D721Med (cell line): ENCODE data around the gene NAALADL2.

ENCODE experiments used
- DNase-seq: peaks from one replicate; pipeline ENCODE4 v3.0.0; 2011; ENCODE audit warnings: low spot score; ENCODE audit not compliant: insufficient read length
- FAIRE-seq: peaks from 2 replicates; lab custom pipeline; 2011; peaks lifted over from hg19 to GRCh38; lab: Jason Lieb, UNC
- TF ChIP-seq, protein P1 (sequence below): IDR thresholded peaks from 2 replicates; pipeline ENCODE4 v1.5.1; 2012; ENCODE audit warnings: mild to moderate bottlenecking, control low read depth; ENCODE audit not compliant: insufficient read depth; ENCODE audit errors: missing control alignments

The NAALADL2 gene

DNA sequence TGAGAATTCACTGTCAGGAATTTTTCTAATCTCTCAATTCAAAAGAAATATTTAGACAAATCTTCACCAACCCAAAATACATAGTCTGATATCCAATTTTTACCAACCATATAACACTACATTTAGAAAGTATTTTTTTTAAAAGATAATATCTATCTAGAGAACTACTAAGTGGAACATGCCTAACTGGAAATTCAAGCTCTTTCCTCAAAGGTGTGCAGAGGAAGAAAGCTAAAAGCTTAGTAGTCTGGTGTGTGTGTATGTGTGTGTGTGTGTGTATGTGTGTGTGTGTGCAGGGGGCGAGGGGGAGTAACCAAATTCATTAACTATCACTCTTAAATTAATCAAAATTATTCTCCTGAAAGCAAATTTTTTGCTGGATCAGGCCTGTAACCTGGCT lies 797.3 kb downstream of the NAALADL2 start:
- TF ChIP-seq, protein P1, sequence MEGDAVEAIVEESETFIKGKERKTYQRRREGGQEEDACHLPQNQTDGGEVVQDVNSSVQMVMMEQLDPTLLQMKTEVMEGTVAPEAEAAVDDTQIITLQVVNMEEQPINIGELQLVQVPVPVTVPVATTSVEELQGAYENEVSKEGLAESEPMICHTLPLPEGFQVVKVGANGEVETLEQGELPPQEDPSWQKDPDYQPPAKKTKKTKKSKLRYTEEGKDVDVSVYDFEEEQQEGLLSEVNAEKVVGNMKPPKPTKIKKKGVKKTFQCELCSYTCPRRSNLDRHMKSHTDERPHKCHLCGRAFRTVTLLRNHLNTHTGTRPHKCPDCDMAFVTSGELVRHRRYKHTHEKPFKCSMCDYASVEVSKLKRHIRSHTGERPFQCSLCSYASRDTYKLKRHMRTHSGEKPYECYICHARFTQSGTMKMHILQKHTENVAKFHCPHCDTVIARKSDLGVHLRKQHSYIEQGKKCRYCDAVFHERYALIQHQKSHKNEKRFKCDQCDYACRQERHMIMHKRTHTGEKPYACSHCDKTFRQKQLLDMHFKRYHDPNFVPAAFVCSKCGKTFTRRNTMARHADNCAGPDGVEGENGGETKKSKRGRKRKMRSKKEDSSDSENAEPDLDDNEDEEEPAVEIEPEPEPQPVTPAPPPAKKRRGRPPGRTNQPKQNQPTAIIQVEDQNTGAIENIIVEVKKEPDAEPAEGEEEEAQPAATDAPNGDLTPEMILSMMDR, result no peak
- FAIRE-seq (no peak), DNase-seq (no peak)

DNA sequence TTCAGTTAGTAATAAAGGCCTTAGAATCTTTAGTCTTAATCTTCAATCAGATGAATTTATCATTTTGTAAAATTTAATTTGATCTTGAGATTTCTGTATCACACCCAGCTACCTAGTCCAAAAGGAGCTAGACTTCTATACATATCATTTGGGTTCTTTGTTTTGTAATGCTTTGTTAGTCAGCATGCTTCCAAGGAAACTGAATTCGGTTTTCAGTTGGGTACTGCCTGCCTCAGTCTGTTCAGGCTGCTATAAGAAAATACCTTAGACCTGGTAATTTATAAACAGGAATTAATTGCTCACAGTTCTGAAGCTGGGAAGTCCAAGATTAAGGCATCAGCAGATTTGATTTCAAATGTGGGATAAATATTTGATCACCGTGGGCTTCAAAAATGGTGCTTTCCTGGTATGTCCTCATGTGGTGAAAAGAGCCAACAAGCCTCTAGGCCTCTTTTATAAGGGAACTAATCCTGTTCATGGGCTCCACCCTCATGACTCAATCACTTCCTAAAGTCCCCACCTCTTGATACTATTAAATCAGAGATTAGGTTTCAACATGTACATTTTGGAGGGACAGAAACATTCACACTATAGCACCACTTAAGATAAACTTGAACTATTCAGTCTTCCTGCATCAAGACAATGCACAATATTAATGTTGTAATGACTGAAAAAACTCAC lies 800.7 kb downstream of the NAALADL2 start:
- TF ChIP-seq, protein P1, result no peak

DNA sequence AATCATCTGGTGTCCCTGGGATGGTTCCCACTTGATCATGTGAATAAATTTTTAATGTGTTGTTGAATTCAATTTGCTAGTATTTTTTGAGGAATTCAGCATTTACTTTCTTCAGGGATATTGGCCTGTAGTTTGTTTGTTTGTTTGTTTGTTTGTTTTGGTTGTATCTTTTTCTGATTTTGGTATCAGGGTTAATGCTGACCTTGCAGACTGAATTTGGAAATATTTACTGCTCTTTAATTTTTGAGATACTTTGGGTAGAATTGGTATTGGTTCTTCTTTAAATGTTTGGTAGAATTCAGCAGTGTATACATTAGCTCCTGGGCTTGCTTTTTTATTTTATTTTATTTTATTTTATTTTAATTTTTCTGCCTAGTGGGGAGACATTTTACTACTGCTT lies 803.7 kb downstream of the NAALADL2 start:
- no peak for FAIRE-seq
- TF ChIP-seq, protein P1, result no peak
- DNase-seq, result no peak

More for the DNA sequence above, 800.7 kb downstream of the NAALADL2 start:
- no peak for FAIRE-seq
- DNase-seq, result no peak

DNA sequence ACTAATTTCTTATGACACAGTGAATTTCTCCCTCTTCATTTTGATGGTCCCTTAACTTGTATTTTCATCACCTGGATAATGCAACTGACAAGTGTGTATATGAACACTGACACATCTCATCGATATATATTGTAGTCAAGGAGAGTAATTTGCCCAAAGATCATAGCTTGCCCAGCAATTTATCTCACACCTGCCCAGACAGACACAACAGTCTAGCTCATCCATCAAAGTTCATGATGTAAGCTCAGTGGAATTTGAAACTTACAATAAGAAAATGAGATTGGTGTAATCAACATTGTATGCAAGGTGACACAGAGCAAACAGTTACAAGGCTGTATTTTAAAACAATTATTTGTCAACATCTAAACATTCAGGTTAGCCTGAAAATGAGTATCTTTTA lies 805.8 kb downstream of the NAALADL2 start:
- FAIRE-seq (no peak), DNase-seq (no peak)
- TF ChIP-seq, protein P1, result no peak

DNA sequence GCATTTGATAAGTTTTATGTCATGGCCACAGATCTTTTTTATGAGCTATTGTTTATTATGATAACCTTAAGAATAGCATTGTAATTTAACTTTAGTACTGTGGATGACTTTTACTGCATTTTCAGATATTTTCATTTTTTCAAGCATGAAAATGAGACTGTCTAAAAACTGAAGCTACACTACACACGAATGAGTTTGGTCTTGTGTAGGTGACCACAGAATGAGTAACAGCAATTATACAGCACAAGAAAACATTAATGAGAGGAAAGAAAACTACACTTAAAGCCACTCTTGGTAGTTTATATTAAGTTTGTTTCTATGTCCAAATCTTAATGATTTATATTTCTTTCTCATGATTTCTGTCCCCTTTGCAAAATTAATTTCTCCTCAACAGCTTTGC lies 809.2 kb downstream of the NAALADL2 start:
- DNase-seq (no peak), FAIRE-seq (no peak)
- TF ChIP-seq, protein P1, result no peak

DNA sequence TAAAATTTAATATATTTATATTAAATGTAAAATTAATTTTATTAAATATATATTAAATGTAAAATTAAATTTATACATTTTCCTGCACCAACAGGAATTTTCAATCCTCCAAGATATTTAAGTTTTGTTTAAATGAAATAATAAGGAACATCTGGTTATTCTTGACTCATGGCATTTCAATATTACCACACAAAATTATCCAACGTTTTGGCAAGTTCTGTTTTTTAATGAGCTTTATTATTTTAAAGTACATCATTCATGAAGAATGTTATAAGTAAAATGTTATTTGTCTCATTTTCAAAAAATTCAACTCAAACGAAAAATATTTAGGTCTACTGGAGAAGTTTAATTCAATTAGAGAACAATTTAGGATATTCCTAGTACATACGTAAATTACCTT lies 811.4 kb downstream of the NAALADL2 start:
- TF ChIP-seq, protein P1, result no peak
- no peak for DNase-seq

DNA sequence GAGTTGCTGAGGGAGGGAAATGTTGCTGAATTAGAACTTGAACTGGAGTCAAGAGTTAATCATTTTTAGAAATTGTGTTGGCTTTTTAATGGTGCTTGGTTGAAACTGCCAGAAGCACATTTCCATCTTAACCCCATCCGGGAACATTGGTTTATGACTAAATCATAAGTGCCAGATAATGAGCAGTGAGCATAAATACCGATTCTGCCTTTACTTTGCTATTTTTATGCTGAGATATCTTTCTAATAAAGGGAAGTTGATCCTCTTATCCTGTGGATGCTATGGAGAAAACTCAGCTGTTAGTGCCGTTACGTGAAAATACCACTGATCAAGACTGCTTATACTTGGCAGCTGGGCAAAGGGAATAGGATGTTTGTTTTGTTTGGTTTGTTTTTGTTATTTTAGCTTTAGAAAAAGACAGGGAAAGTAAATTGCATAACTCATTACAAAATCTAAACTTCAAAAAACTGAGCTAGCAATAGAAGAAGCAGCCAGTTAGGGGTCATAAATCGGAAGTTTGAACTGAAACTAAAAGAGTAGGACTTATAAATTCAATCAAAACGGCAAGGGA lies 813.1 kb downstream of the NAALADL2 start:
- no peak for FAIRE-seq
- TF ChIP-seq, protein P1, result no peak
- DNase-seq, result no peak

More for the DNA sequence above, 811.4 kb downstream of the NAALADL2 start:
- FAIRE-seq, result no peak
